GM18508 (cell line): ENCODE data around the gene CSF2.

Experiments
- ATAC-seq: cut with Tn5 transposase; IDR thresholded peaks from one replicate; pipeline ENCODE4 v1.9.1; 2021; ENCODE audit warnings: moderate number of reproducible peaks; ENCODE audit not compliant: insufficient read depth, unreplicated experiment

The CSF2 gene

GRCh38 chr5:132083071-132083678 is 9.6 kb downstream of the CSF2 start:
- no peak for ATAC-seq

GRCh38 chr5:132085686-132086085 is 12.1 kb downstream of the CSF2 start:
- ATAC-seq = no peak

- ATAC-seq = no peak
Observed at GRCh38 chr5:132086277-132086794, 12.7 kb downstream of the CSF2 start.

- ATAC-seq = no peak
Observed at GRCh38 chr5:132087176-132087575, 13.6 kb downstream of the CSF2 start.

GRCh38 chr5:132087661-132088060 is 14.1 kb downstream of the CSF2 start:
- ATAC-seq = no peak

- ATAC-seq = no peak
Observed at GRCh38 chr5:132089363-132089762, 15.8 kb downstream of the CSF2 start.

- no peak for ATAC-seq
Observed at GRCh38 chr5:132090107-132090506, 16.5 kb downstream of the CSF2 start.

GRCh38 chr5:132093271-132093670 is 19.7 kb downstream of the CSF2 start:
- ATAC-seq = no peak

- no peak for ATAC-seq
Observed at GRCh38 chr5:132094393-132095076, 20.9 kb downstream of the CSF2 start.

GRCh38 chr5:132095077-132095410 is 21.5 kb downstream of the CSF2 start:
- no peak for ATAC-seq

- no peak for ATAC-seq
Observed at GRCh38 chr5:132095424-132095972, 21.9 kb downstream of the CSF2 start.

- no peak for ATAC-seq
Observed at GRCh38 chr5:132096904-132097303, 23.3 kb downstream of the CSF2 start.

- no peak for ATAC-seq
Observed at GRCh38 chr5:132098151-132098594, 24.6 kb downstream of the CSF2 start.

- no peak for ATAC-seq
Observed at GRCh38 chr5:132098621-132099020, 25.0 kb downstream of the CSF2 start.

GRCh38 chr5:132099076-132099748 is 25.6 kb downstream of the CSF2 start:
- ATAC-seq = peak; percentile 39

GRCh38 chr5:132099905-132100304 is 26.3 kb downstream of the CSF2 start:
- no peak for ATAC-seq

- ATAC-seq = peak; percentile 36
Observed at GRCh38 chr5:132100672-132101261, 27.2 kb downstream of the CSF2 start.

- no peak for ATAC-seq
Observed at GRCh38 chr5:132101385-132101880, 27.8 kb downstream of the CSF2 start.

- ATAC-seq = no peak
Observed at GRCh38 chr5:132102101-132102701, 28.6 kb downstream of the CSF2 start.

- ATAC-seq = no peak
Observed at GRCh38 chr5:132102944-132103331, 29.3 kb downstream of the CSF2 start.
